SU-DHL-6 (cell line): ENCODE measurements around the gene MDM4.

Experiments
- H2AFZ ChIP-seq: fragments of 200-600 bp; sonication (generic); 2 replicates; pipeline ENCODE4 v1.6.1; 2014; ENCODE audit warnings: low read depth, mild to moderate bottlenecking, moderate library complexity, mixed read lengths, antibody characterized with exemption, low read length; ENCODE audit not compliant: severe bottlenecking
- H3F3A ChIP-seq: fragments of 200-600 bp; shearing (Covaris generic); 2 replicates; pipeline ENCODE4 v1.6.0; 2016; ENCODE audit warnings: antibody characterized with exemption, mild to moderate bottlenecking; ENCODE audit not compliant: insufficient read depth
- H3K27ac ChIP-seq: fragments of 200-600 bp; sonication (generic); 2 replicates; pipeline ENCODE4 v1.5.1; 2016; ENCODE audit warnings: low read depth, mild to moderate bottlenecking, low read length, moderate library complexity, mixed read lengths
- H3K27me3 ChIP-seq: fragments of 200-600 bp; sonication (generic), shearing (Covaris generic); 2 replicates; pipeline ENCODE4 v1.6.0; 2014; ENCODE audit warnings: mild to moderate bottlenecking, low read length
- H3K36me3 ChIP-seq: fragments of 200-600 bp; sonication (generic); 2 replicates; pipeline ENCODE4 v1.6.1; 2014; ENCODE audit warnings: mild to moderate bottlenecking, low read length, mixed read lengths
- H3K4me2 ChIP-seq: fragments of 300-600, 200-600 bp; shearing (Covaris generic), sonication (generic); 2 replicates; pipeline ENCODE4 v1.6.0; 2014; ENCODE audit warnings: low read length, low read depth, mild to moderate bottlenecking; ENCODE audit not compliant: poor library complexity, severe bottlenecking
- H3K4me3 ChIP-seq: fragments of 200-600 bp; sonication (generic); 2 replicates; pipeline ENCODE4 v1.5.1; 2014; ENCODE audit warnings: antibody characterized with exemption, low read length, mild to moderate bottlenecking, mixed read lengths; ENCODE audit not compliant: insufficient read depth, poor library complexity, severe bottlenecking
- H3K79me2 ChIP-seq: fragments of 200-600 bp; sonication (generic); 2 replicates; pipeline ENCODE4 v1.6.1; 2014; ENCODE audit warnings: mild to moderate bottlenecking, low read length, moderate library complexity; ENCODE audit not compliant: insufficient read depth
- H3K9ac ChIP-seq: fragments of 200-600 bp; sonication (generic); 2 replicates; pipeline ENCODE4 v1.7.0; 2014; ENCODE audit warnings: mild to moderate bottlenecking, low read length
- H3K9me2 ChIP-seq: fragments of 200-600 bp; sonication (generic); replicated peaks from 2 replicates; pipeline ENCODE4 v1.6.1; 2014; ENCODE audit warnings: low read length; ENCODE audit not compliant: insufficient read depth
- H3K9me3 ChIP-seq: fragments of 200-600 bp; sonication (generic); 2 replicates; pipeline ENCODE4 v1.6.1; 2014; ENCODE audit warnings: low read length, mixed read lengths; ENCODE audit not compliant: insufficient read depth
- H4K20me1 ChIP-seq: fragments of 200-600 bp; sonication (generic); 2 replicates; pipeline ENCODE4 v1.6.1; 2014; ENCODE audit warnings: low read depth, mild to moderate bottlenecking, antibody characterized with exemption, low read length, moderate library complexity, mixed read lengths
- EZH2phosphoT487 ChIP-seq: fragments of 200-600 bp; sonication (generic), shearing (Covaris generic); conservative IDR thresholded peaks from 2 replicates; pipeline ENCODE4 v1.6.1; 2018; ENCODE audit warnings: mild to moderate bottlenecking, antibody characterized with exemption, low read length, moderate library complexity, mixed read lengths
- TF ChIP-seq, protein P1 (sequence below): fragments of 200-600 bp; sonication (generic); IDR thresholded peaks from one replicate; pipeline ENCODE4 v1.5.1; 2017; ENCODE audit warnings: antibody characterized with exemption, mild to moderate bottlenecking, low read length, moderate library complexity; ENCODE audit not compliant: insufficient read depth, poor library complexity, severe bottlenecking

The MDM4 gene

DNA sequence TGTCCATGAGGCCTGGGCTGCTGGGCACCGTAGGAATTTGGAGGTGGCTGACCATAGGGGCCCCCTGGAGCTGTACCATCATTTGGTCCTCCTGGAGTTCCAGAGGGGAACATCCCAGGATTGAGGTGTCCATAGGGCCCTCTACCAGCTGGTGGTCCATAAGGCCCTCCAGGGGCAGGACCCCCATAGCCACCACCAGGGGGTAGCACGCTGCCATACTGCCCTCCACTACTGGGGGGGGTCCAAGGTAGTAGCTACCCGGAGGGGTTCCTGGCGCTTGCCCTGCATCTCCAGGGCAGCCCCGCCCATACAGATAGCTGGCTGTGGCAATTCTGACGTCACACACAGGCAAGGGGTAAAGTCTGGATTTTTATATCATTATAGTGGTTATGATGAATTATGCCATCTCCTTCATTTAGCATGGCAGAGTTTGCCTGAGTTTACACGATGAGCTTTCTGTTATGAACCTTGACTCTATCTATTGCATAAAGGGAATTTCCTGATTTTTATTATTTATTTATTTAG, 13.2 kb downstream of the MDM4 start:
- peaks cover 20% of the 10 kb centered on the region for H3K79me2 ChIP-seq
- TF ChIP-seq, protein P1, sequence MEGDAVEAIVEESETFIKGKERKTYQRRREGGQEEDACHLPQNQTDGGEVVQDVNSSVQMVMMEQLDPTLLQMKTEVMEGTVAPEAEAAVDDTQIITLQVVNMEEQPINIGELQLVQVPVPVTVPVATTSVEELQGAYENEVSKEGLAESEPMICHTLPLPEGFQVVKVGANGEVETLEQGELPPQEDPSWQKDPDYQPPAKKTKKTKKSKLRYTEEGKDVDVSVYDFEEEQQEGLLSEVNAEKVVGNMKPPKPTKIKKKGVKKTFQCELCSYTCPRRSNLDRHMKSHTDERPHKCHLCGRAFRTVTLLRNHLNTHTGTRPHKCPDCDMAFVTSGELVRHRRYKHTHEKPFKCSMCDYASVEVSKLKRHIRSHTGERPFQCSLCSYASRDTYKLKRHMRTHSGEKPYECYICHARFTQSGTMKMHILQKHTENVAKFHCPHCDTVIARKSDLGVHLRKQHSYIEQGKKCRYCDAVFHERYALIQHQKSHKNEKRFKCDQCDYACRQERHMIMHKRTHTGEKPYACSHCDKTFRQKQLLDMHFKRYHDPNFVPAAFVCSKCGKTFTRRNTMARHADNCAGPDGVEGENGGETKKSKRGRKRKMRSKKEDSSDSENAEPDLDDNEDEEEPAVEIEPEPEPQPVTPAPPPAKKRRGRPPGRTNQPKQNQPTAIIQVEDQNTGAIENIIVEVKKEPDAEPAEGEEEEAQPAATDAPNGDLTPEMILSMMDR: no peak

DNA sequence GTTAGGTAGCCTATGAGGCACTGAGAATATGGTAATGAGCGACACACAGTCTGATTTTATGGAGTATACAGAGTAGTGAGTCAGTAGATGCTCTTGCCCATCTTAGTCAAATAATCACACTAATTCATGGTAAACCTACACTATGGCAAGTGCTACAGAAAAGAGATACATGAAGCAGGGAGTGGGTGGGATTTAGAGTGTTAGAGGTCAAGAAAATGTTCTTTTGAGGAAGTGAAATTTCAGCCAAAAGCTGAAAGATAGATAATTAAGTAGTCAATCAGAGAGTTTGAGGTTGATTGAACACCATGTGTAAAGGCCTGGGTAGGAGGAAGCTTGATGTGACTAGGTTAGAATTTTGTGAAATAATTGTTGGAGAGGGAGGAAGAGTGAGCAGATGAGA, 14.7 kb downstream of the MDM4 start:
- H3K79me2 ChIP-seq: peaks cover 10% of the 10 kb centered on the region; the same call in 1 of the 2 replicates
- peaks cover 29% of the 10 kb centered on the region; the same call in 1 of the 2 replicates for H3K36me3 ChIP-seq
- no peak overlapping the region for H2AFZ ChIP-seq
- no peaks in the 10 kb centered on the region for H3K9me2 ChIP-seq
- TF ChIP-seq, protein P1: no peak
- TF ChIP-seq EZH2phosphoT487: no peak
- no peak overlapping the region for H3K9ac ChIP-seq
- peaks cover 4% of the 10 kb centered on the region; the same call in 1 of the 2 replicates for H3F3A ChIP-seq
- H3K4me2 ChIP-seq: no peak overlapping the region
- no peaks in the 10 kb centered on the region for H4K20me1 ChIP-seq
- no peak overlapping the region for H3K4me3 ChIP-seq
- H3K27me3 ChIP-seq: no peaks in the 10 kb centered on the region
- H3K27ac ChIP-seq: no peak overlapping the region
- H3K9me3 ChIP-seq: no peaks in the 10 kb centered on the region

More for the DNA sequence above, 13.2 kb downstream of the MDM4 start:
- H4K20me1 ChIP-seq: peaks cover 7% of the 10 kb centered on the region; the same call in 1 of the 2 replicates
- no peak overlapping the region for H3K4me2 ChIP-seq
- H3K27me3 ChIP-seq: no peaks in the 10 kb centered on the region
- H3K9me2 ChIP-seq: no peaks in the 10 kb centered on the region
- no peak overlapping the region for H2AFZ ChIP-seq
- no peak overlapping the region for H3K27ac ChIP-seq
- H3K4me3 ChIP-seq: no peak overlapping the region
- no peaks in the 10 kb centered on the region for H3K9me3 ChIP-seq
- H3F3A ChIP-seq: peaks cover 4% of the 10 kb centered on the region; the same call in 1 of the 2 replicates
- no peak overlapping the region for H3K9ac ChIP-seq
- peaks cover 28% of the 10 kb centered on the region; the same call in 1 of the 2 replicates for H3K36me3 ChIP-seq

DNA sequence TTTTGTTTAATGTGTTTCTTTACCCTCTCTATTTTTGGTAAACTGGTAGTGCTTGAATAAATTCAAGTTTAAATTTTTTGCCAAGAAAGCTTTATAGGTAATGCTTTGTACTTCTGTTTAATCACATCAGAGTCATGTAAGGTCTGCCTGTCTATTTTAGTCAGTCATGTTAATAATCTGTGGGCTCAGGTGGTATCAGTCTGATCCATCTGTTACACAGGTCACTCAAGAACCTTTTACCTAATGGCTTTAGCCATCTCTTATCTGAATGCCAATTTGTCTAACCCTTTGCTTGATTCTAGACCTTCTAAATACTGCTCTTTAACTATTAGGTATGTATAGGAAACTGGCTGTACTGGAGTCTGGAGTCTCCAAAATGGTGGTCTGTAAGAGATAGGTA, 16.6 kb downstream of the MDM4 start:
- H3K9me2 ChIP-seq: no peaks in the 10 kb centered on the region
- H3K36me3 ChIP-seq: peaks cover 33% of the 10 kb centered on the region; the same call in 1 of the 2 replicates
- H4K20me1 ChIP-seq: peaks cover 8% of the 10 kb centered on the region; the same call in 1 of the 2 replicates
- no peaks in the 10 kb centered on the region for H3K9me3 ChIP-seq
- H3K27ac ChIP-seq: no peak overlapping the region
- H3K4me3 ChIP-seq: no peak overlapping the region
- peaks cover 4% of the 10 kb centered on the region; the same call in 1 of the 2 replicates for H3F3A ChIP-seq
- H3K4me2 ChIP-seq: no peak overlapping the region
- TF ChIP-seq, protein P1: no peak
- TF ChIP-seq EZH2phosphoT487: no peak
- H3K9ac ChIP-seq: no peak overlapping the region
- H3K79me2 ChIP-seq: peaks cover 14% of the 10 kb centered on the region; the same call in 1 of the 2 replicates
- no peak overlapping the region for H2AFZ ChIP-seq
- no peaks in the 10 kb centered on the region for H3K27me3 ChIP-seq
